ENCODE measurements around the gene VIP. TPM values are rescaled to one million over a fixed set of nuclear protein-coding genes. Genes with fewer than 3 reads are reported as not detected.
"Not testable (repeated sequence)": the region's sequence is repeated elsewhere in the genome, so short reads cannot be mapped to it uniquely, and the experiment has no call there.

Gene VIP
- total RNA-seq (0.76 TPM), polyA plus RNA-seq (ENCODE audit: insufficient read depth, low read depth, low replicate concordance) (1.4 TPM)
- long read RNA-seq, donor 1 = 0 reads
- long read RNA-seq, donor 2 = 0 reads
- long read RNA-seq, donor 3 = 0 reads
- long read RNA-seq, donor 4 = 0 reads
- long read RNA-seq, donor 5 = 0 reads
- long read RNA-seq, donor 6 = 0 reads
- long read RNA-seq, donor 7 = 0 reads
- long read RNA-seq, donor 8, partial matches to known transcripts = 0 of 1 reads
- long read RNA-seq, donor 8, other reads (novel, unspliced or antisense) = 0 of 1 reads
- long read RNA-seq, donor 9 = 0 reads
- long read RNA-seq, donor 10 = 0 reads

DNA sequence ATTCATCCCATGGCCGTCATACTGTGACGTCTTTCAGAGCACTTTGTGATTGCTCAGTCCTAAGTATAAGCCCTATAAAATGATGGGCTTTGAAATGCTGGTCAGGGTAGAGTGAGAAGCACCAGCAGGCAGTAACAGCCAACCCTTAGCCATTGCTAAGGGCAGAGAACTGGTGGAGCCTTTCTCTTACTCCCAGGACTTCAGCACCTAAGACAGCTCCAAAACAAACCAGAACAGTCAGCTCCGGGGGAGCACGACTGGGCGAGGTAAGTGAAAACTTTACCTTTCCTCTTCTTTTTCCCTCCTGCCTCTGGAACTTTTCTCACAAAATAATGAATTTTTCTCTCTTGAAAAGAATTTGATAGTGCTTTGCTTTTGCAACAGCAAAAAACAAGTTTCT is at the start of gene VIP:
Gene VIP, plus strand, starts transcription at position 104 of the 400 bp plus-strand sequence. CDS start 1,381 bp downstream, outside the sequence.
- Histone ChIP-seq H3K27me3 (ENCODE audit: control insufficient read depth, insufficient read depth, low read length) (no peaks in the 10 kb centered on the region), H3K36me3 (ENCODE audit: control insufficient read depth in 2 of 3, insufficient read depth in 3 of 3, low read length in 3 of 3) (no peaks in the 10 kb centered on the region), H3K9ac (ENCODE audit: low read length in 3 of 3) (no peak within 1 kb of the TSS), H3K27ac (ENCODE audit: low read depth in 2 of 2, low read length in 2 of 2) (no peak within 1 kb of the TSS), H3K9me3 (ENCODE audit: control insufficient read depth in 2 of 3, insufficient read depth in 1 of 3, low read length in 3 of 3) (no peaks in the 10 kb centered on the region), H3K4me3 (ENCODE audit: low read length in 3 of 3) (no peak within 1 kb of the TSS), H3K4me1 (ENCODE audit: control insufficient read depth in 2 of 3, insufficient read depth in 2 of 3, low read depth in 1 of 3, low read length in 3 of 3) (no peaks in the 10 kb centered on the region)
- TF ChIP-seq CTCF (IDR thresholded peaks at IDR 0.05; ENCODE audit: borderline replicate concordance, extremely low read depth, insufficient read depth) = no peak
- FAIRE-seq (no peak), DNase-seq (peak in 3 of 5 donors; percentile 33 to 76 (median 60))
- intact Hi-C loops (cut with DNase I) = no loop called here

GRCh38 chr6:152701081-152701862 is 49.3 kb upstream of the VIP start:
- no peaks in the 10 kb centered on the region for H3K9me3 ChIP-seq (ENCODE audit: control insufficient read depth in 2 of 3, insufficient read depth in 1 of 3, low read length in 3 of 3)
- peak overlapping the region in 1 of 2 donors; percentile 18 for H3K27ac ChIP-seq (ENCODE audit: low read depth in 2 of 2, low read length in 2 of 2)
- no peaks in the 10 kb centered on the region for H3K4me1 ChIP-seq (ENCODE audit: control insufficient read depth in 2 of 3, insufficient read depth in 2 of 3, low read depth in 1 of 3, low read length in 3 of 3)
- TF ChIP-seq CTCF (IDR thresholded peaks at IDR 0.05; ENCODE audit: borderline replicate concordance, extremely low read depth, insufficient read depth) = no peak
- H3K36me3 ChIP-seq (ENCODE audit: control insufficient read depth in 2 of 3, insufficient read depth in 3 of 3, low read length in 3 of 3) = no peaks in the 10 kb centered on the region
- FAIRE-seq (no peak), DNase-seq (no peak)
- H3K27me3 ChIP-seq (ENCODE audit: control insufficient read depth, insufficient read depth, low read length) = no peaks in the 10 kb centered on the region
- H3K9ac ChIP-seq (ENCODE audit: low read length in 3 of 3) = no peak overlapping the region
- intact Hi-C loops (cut with DNase I) = no loop called here
- peak overlapping the region in 2 of 3 donors; percentile 35 to 37 for H3K4me3 ChIP-seq (ENCODE audit: low read length in 3 of 3)

DNA sequence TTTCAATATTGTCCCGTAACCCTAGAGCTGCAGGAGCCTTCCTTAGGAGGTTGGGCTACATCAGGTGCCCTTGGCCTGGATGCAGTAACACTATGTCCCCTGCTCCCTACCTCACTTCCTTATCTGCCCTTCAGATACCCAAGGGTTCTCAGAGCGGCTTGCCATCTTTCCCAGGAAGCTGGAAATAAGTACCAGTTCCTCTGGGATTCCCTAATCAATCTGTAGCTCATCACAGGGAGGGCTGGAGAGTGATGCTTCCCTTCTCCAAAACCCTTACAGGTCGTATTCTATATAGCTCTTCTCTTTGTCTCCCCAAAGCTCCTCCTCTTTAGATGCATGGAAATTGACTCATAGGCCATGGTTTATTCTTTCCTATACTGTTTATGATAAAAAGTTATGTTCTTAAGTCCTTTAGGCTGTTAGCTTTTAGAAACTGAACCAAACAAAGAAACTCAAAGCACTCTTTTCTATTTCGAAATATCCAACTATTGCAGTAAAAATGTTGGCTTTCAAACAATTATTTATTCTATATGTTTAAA is 48.7 kb upstream of the VIP start:
- Histone ChIP-seq H3K4me3 (ENCODE audit: low read length in 3 of 3) (peak overlapping the region in 1 of 3 donors; percentile 8), H3K36me3 (ENCODE audit: control insufficient read depth in 2 of 3, insufficient read depth in 3 of 3, low read length in 3 of 3) (no peaks in the 10 kb centered on the region), H3K4me1 (ENCODE audit: control insufficient read depth in 2 of 3, insufficient read depth in 2 of 3, low read depth in 1 of 3, low read length in 3 of 3) (no peaks in the 10 kb centered on the region), H3K27me3 (ENCODE audit: control insufficient read depth, insufficient read depth, low read length) (no peaks in the 10 kb centered on the region), H3K9ac (ENCODE audit: low read length in 3 of 3) (no peak overlapping the region), H3K9me3 (ENCODE audit: control insufficient read depth in 2 of 3, insufficient read depth in 1 of 3, low read length in 3 of 3) (no peaks in the 10 kb centered on the region), H3K27ac (ENCODE audit: low read depth in 2 of 2, low read length in 2 of 2) (no peak overlapping the region)
- no peak for FAIRE-seq
- no peak for DNase-seq
- TF ChIP-seq CTCF (IDR thresholded peaks at IDR 0.05; ENCODE audit: borderline replicate concordance, extremely low read depth, insufficient read depth) = no peak
- intact Hi-C loops (cut with DNase I) = no loop called here

DNA sequence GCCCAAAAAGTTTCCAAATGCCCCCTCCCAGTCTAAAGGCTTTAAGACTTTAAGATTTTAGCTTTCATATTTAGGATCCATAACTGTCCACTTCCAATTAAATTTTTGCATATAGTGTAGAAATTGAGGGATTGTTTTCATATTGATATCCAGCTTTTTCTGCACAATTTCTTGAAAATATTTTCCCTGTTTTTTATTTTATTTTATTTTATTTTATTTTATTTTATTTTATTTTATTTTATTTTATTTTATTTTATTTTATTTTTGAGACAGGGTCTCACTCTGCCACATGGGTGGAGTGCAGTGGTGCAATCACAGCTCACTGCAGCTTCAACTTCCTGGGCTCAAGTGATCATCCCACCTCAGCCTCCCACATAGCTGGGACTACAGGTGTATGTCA is 46.8 kb upstream of the VIP start:
- H3K4me1 ChIP-seq (ENCODE audit: control insufficient read depth in 2 of 3, insufficient read depth in 2 of 3, low read depth in 1 of 3, low read length in 3 of 3); H3K27ac ChIP-seq (ENCODE audit: low read depth in 2 of 2, low read length in 2 of 2); DNase-seq; FAIRE-seq; intact Hi-C loops (cut with DNase I); H3K4me3 ChIP-seq (ENCODE audit: low read length in 3 of 3); H3K27me3 ChIP-seq (ENCODE audit: control insufficient read depth, insufficient read depth, low read length); H3K9me3 ChIP-seq (ENCODE audit: control insufficient read depth in 2 of 3, insufficient read depth in 1 of 3, low read length in 3 of 3); H3K9ac ChIP-seq (ENCODE audit: low read length in 3 of 3); H3K36me3 ChIP-seq (ENCODE audit: control insufficient read depth in 2 of 3, insufficient read depth in 3 of 3, low read length in 3 of 3): not testable (repeated sequence)

Measured in kidney (tissue), 22 donors.